Activated CD8-positive, alpha-beta T cell treated with anti-CD3 and anti-CD28 coated beads for 36 hours (primary cell): ENCODE results near the gene APBA3. TPM values are rescaled to one million over a fixed set of nuclear protein-coding genes. Genes with fewer than 3 reads are reported as not detected.

Experiments used
- ATAC-seq: fragments of 200-7000 bp; cut with Tn5 transposase; one replicate; pipeline ENCODE4 v1.10.0; 2021; ENCODE audit warnings: mild to moderate bottlenecking, moderate library complexity
- CTCF ChIA-PET: fragments of 350-600 bp; sonication (Branson Sonifier 250); formaldehyde crosslinking; loops from one replicate; lab custom pipeline; 2021; ENCODE audit warnings: antibody characterized with exemption; lab: Charles Lee
- POLR2A ChIA-PET: fragments of 350-600 bp; sonication (Branson Sonifier 250); formaldehyde crosslinking; loops from one replicate; lab custom pipeline; 2021; ENCODE audit warnings: antibody characterized with exemption; lab: Charles Lee
- DNase-seq: peaks from one replicate; pipeline ENCODE4 v3.0.0-alpha.2; 2020
- H3K27ac Mint-ChIP-seq: one replicate; pipeline ENCODE4 v1.8.0; 2021; ENCODE audit warnings: mild to moderate bottlenecking, mixed read lengths
- H3K27me3 Mint-ChIP-seq: one replicate; pipeline ENCODE4 v1.8.0; 2021; ENCODE audit warnings: mixed read lengths
- H3K36me3 Mint-ChIP-seq: one replicate; pipeline ENCODE4 v1.8.0; 2021; ENCODE audit warnings: low read depth, mixed read lengths
- H3K4me1 Mint-ChIP-seq: one replicate; pipeline ENCODE4 v1.8.0; 2021; ENCODE audit warnings: low read depth, mixed read lengths
- H3K4me3 Mint-ChIP-seq: one replicate; pipeline ENCODE4 v1.8.0; 2021; ENCODE audit warnings: mild to moderate bottlenecking, moderate library complexity, mixed read lengths
- H3K9me3 Mint-ChIP-seq: one replicate; pipeline ENCODE4 v1.8.0; 2021; ENCODE audit warnings: mixed read lengths
- intact Hi-C: fragments of 100-400 bp; cut with micrococcal nuclease; formaldehyde crosslinking; loops from one replicate; pipeline ENCODE4 v1.10.0; 2022
- total RNA-seq, 2 experiments: library from RNA; stranded (reverse); gene quantifications; one replicate each; pipeline ENCODE4 v1.2.3, GENCODE V29; 2021
- TF ChIP-seq, protein P1 (sequence below): fragments of 200-600 bp; IDR thresholded peaks from one replicate; pipeline ENCODE4 v1.8.0; 2022; ENCODE audit warnings: antibody characterized with exemption, mild to moderate bottlenecking

The APBA3 gene
- total RNA-seq, 2 experiments from 2014 or later: 28.0 to 29.1 TPM

DNA sequence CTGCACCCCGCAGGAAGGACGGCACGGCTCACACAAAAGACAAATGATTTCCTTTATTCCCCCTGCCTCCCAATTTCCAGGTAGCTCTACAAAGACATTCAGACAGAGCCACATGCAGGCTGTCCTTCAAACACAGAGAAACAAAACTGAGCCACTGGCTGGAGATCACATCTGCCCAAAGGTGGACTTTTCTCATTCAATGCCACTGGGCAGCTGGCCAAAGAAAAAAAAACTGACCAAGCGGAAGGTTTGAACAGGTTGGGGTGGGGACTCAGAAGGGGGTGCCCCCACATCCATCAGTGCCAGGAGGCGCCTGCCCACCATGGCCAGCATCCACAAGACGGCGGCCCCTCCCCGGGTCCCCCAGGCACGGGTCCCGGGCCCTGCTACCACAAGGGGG is 42.5 kb upstream of the APBA3 start:
- no peak overlapping the region for H3K4me3 Mint-ChIP-seq
- no peaks in the 10 kb centered on the region for H3K9me3 Mint-ChIP-seq
- H3K36me3 Mint-ChIP-seq: no peaks in the 10 kb centered on the region
- TF ChIP-seq, protein P1, sequence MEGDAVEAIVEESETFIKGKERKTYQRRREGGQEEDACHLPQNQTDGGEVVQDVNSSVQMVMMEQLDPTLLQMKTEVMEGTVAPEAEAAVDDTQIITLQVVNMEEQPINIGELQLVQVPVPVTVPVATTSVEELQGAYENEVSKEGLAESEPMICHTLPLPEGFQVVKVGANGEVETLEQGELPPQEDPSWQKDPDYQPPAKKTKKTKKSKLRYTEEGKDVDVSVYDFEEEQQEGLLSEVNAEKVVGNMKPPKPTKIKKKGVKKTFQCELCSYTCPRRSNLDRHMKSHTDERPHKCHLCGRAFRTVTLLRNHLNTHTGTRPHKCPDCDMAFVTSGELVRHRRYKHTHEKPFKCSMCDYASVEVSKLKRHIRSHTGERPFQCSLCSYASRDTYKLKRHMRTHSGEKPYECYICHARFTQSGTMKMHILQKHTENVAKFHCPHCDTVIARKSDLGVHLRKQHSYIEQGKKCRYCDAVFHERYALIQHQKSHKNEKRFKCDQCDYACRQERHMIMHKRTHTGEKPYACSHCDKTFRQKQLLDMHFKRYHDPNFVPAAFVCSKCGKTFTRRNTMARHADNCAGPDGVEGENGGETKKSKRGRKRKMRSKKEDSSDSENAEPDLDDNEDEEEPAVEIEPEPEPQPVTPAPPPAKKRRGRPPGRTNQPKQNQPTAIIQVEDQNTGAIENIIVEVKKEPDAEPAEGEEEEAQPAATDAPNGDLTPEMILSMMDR: no peak
- H3K27ac Mint-ChIP-seq: no peak overlapping the region
- peaks cover 32% of the 10 kb centered on the region for H3K4me1 Mint-ChIP-seq
- ATAC-seq (no peak), DNase-seq (no peak)
- CTCF ChIA-PET: no interaction called here
- H3K27me3 Mint-ChIP-seq: no peaks in the 10 kb centered on the region
- intact Hi-C loops: no loop called here
- POLR2A ChIA-PET: interaction anchor here (0.7 to 1.2 kb wide), 3 partner anchors 14 to 950 kb away, joined by 3 to 4 read pairs (median 3); no protein-coding TSS in a partner anchor

DNA sequence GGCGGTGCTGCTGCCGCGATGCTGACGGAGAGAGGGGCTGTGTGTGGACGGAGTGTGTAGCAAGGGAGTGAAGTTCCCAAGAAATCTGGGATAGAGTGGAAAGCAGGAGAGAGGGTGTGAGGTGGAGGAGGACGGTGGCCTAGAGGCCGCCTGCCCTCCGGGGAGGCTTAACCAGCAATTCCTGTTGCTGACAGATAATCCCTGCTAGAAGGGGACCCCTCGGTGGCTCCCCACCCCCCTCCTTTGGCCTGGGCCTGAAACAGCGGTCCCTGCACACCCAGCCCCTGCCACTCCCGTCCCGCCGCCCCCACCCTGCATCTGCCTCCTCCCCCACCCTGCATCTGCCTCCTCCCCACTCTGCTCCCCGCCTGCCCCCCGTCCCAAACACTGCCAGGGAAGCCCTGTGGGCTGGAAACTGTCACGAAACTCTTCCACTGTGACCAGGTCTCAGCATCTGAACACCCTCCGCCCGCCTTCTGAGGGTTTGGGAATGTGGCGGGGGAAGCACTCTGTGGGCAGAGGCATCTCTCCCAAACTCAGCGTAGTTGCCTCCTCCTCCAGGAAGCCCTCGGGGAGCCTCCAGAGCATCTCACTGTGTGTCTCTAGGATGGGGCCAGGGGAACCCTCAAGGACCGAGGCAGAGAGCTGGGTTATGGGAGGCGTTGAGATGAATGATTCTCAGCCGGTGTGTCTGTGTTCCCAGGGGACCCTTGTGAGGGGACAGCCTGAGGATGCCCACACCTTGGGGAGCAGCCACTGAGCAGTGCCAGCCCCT is 41.8 kb upstream of the APBA3 start:
- ChIA-PET POLR2A (interaction anchor here (0.7 kb wide), 1 partner anchor 892 kb away, joined by 3 read pairs; no protein-coding TSS in a partner anchor), CTCF (interaction anchor here (1.1 kb wide), 1 partner anchor 18 kb away, joined by 4 read pairs; no protein-coding TSS in a partner anchor)
- Mint-ChIP-seq H3K27ac (no peak overlapping the region), H3K4me1 (peaks cover 33% of the 10 kb centered on the region), H3K4me3 (no peak overlapping the region), H3K36me3 (no peaks in the 10 kb centered on the region), H3K27me3 (no peaks in the 10 kb centered on the region), H3K9me3 (no peaks in the 10 kb centered on the region)
- intact Hi-C loops: no loop called here
- DNase-seq: no peak
- ATAC-seq: no peak
- TF ChIP-seq, protein P1: no peak

DNA sequence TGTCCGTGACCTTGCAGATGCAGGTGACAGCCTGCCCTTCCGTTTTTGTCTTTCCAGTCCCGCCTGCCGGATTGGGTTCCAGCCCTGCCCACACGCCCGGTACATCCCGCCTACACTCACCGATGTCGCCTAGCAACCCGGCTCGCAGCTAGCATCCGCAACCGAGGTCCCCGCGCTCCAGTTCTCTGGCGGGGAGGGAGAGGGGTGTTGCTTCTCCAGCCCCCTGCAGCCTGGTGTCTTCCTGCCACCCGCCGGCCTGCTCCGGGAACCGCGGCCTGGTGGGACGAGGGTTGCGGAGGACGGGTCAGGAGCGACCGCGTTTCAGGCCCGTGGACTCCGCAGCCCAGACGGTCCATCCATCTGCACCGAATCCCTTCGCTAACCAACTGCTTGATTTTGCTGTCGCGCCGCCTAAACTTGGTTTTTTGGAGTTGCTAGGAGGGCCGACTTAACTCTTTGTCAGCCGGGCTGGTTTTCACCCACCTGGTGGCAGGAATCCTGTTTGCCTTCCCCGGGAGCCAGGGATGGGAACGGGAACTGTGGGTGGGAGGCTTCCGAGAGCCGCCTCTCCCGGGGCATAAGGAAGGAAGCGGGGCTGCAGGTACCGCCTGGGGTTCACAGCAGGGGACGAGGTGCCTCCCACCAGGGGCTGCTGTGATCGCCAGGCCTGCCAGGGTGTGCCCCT is 40.1 kb upstream of the APBA3 start:
- POLR2A ChIA-PET: interaction anchor here (0.7 kb wide), 1 partner anchor 19 kb away, joined by 3 read pairs; no protein-coding TSS in a partner anchor

DNA sequence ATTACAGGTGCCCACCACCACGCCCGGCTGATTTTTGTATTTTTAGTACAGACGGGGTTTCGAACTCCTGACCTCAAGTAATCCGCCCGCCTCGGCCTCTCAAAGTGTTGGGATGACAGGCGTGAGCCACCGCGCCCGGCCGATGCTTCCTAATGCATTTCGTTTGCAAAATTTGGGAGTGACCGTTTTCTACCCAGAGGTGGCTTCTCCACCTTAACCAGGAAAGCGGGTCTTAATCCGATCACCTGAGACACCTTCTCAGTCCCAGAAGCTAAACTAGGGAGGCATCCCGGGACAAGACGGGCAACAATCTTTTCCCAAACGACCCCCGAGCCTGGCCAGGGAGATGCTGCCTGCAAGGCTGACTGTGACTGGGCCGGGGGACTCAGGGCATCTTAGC is 39.5 kb upstream of the APBA3 start:
- ChIA-PET POLR2A (interaction anchor here (0.7 kb wide), 1 partner anchor 18 kb away, joined by 3 read pairs; no protein-coding TSS in a partner anchor), CTCF (no interaction called here)
- H3K4me3 Mint-ChIP-seq: peak overlapping the region; percentile 50
- DNase-seq (no peak), ATAC-seq (no peak)
- H3K36me3 Mint-ChIP-seq: peaks cover 3% of the 10 kb centered on the region
- TF ChIP-seq, protein P1: no peak
- H3K27ac Mint-ChIP-seq: no peak overlapping the region
- intact Hi-C loops: no loop called here
- no peaks in the 10 kb centered on the region for H3K27me3 Mint-ChIP-seq
- H3K9me3 Mint-ChIP-seq: peaks cover 7% of the 10 kb centered on the region
- peaks cover 23% of the 10 kb centered on the region for H3K4me1 Mint-ChIP-seq

More for the DNA sequence above, 40.1 kb upstream of the APBA3 start:
- intact Hi-C loops: no loop called here
- TF ChIP-seq, protein P1: no peak
- Mint-ChIP-seq H3K4me3 (peak overlapping the region; percentile 50), H3K9me3 (peaks cover 5% of the 10 kb centered on the region), H3K27ac (no peak overlapping the region), H3K36me3 (peaks cover 3% of the 10 kb centered on the region), H3K27me3 (no peaks in the 10 kb centered on the region), H3K4me1 (peaks cover 24% of the 10 kb centered on the region)
- DNase-seq (peak; percentile 83), ATAC-seq (peak; percentile 69)
- CTCF ChIA-PET: no interaction called here
